Measurements from ENCODE around the gene SLC7A8. TPM values are rescaled to one million over a fixed set of nuclear protein-coding genes. Genes with fewer than 3 reads are reported as not detected.
A peak's percentile ranks its signal among the peaks of the same experiment; 100 is the strongest.

The SLC7A8 gene
- total and polyA plus RNA-seq, 2 of the 4 experiments (the other 2 are of a cell fraction) = 0.31 TPM; not detected in 1

GRCh38 chr14:23119363-23120327 is 63.8 kb downstream of the SLC7A8 start:
- Histone ChIP-seq H4K5ac (ENCODE audit: low read depth, low read length) (no peak overlapping the region), H2BK20ac (ENCODE audit: low read depth, low read length) (no peak overlapping the region), H3K14ac (replicated peaks; ENCODE audit: low read depth, low read length) (no peak overlapping the region), H2AK9ac (replicated peaks; ENCODE audit: low read depth, low read length, poor library complexity) (peak overlapping the region; percentile 17), H3K56ac (ENCODE audit: extremely low read depth, insufficient read depth, low read length) (no peak overlapping the region), H3K27me3 (ENCODE audit: control insufficient read depth, insufficient read depth, low read length) (no peaks in the 10 kb centered on the region), H2BK5ac (ENCODE audit: low read depth, low read length, poor library complexity, severe bottlenecking) (no peak overlapping the region), H3K4me2 (ENCODE audit: low read depth, low read length) (no peak overlapping the region), H3K4ac (ENCODE audit: low read depth, low read length) (0 out of 2 replicates have a peak overlapping the region, but pooled peaks have one; percentile 16), H2BK15ac (ENCODE audit: low read depth, low read length) (no peak overlapping the region), H3K36me3 (ENCODE audit: control insufficient read depth, insufficient read depth, low read length) (no peaks in the 10 kb centered on the region), H3K23ac (ENCODE audit: low read depth, low read length) (no peak overlapping the region), H3K9ac (ENCODE audit: low read depth, low read length) (no peak overlapping the region), H3K4me3 (ENCODE audit: insufficient read depth, low read depth, low read length) (no peak overlapping the region), H4K20me1 (ENCODE audit: insufficient read depth, low read length) (no peaks in the 10 kb centered on the region), H3K4me1 (ENCODE audit: control insufficient read depth, insufficient read depth, low read length) (peaks cover 12% of the 10 kb centered on the region), H3K79me1 (ENCODE audit: low read depth in 1 of 2, low read length in 2 of 2) (peaks cover 5 to 6% of the 10 kb centered on the region in 2 experiments; a peak in 2 of 4 replicates), H2AK5ac (ENCODE audit: low read depth, low read length) (peak overlapping the region; percentile 25; the same call in 1 of the 2 replicates), H4K8ac (ENCODE audit: low read depth in 2 of 2, low read length in 2 of 2) (no peak overlapping the region), H3K9me3 (ENCODE audit: control insufficient read depth, insufficient read depth, low read length) (no peaks in the 10 kb centered on the region), H2BK120ac (ENCODE audit: low read depth, low read length) (peak overlapping the region; percentile 18; the same call in 1 of the 2 replicates), H3K27ac (ENCODE audit: insufficient read depth, low read length) (no peak overlapping the region), H3K9me1 (ENCODE audit: insufficient read depth, low read length) (peaks cover 16% of the 10 kb centered on the region), H2AFZ (replicated peaks; ENCODE audit: low read length, poor library complexity) (peak overlapping the region; percentile 5), H4K91ac (ENCODE audit: insufficient read depth, low read depth, low read length) (no peak overlapping the region), H3K18ac (ENCODE audit: low read depth, low read length) (no peak overlapping the region)
- ATAC-seq (ENCODE audit: low read depth) = no peak
- ChIA-PET POLR2A (ENCODE audit: unreplicated experiment) (no interaction called here), CTCF (interaction anchor here (0.7 to 1.5 kb wide), 7 partner anchors 25 to 133 kb away, joined by 3 to 5 read pairs (median 4); partner anchors contain the start of genes ACIN1 and C14orf119)
- no peak for TF ChIP-seq NFE2L2 (IDR thresholded peaks at IDR 0.05; ENCODE audit: low read depth, low read length)
- in situ Hi-C loops (cut with MboI; ENCODE audit: low sequenced_read_pairs) = loop anchor here (10.0 kb wide), 1 partner anchor 185 kb away; the partner anchor contains the start of genes BCL2L2 and PPP1R3E
- dilution Hi-C loops (cut with HindIII; ENCODE audit: low sequenced_read_pairs, unreplicated experiment) = no loop called here
- no peak for DNase-seq
- no TSS peak for BruUV-seq (replicated peaks)
- intact Hi-C loops (cut with micrococcal nuclease) = loop anchor here (1.0 to 2.0 kb wide), 3 partner anchors 35 to 181 kb away; no protein-coding TSS in a partner anchor
- 82% methylated on average over 5 of the region's 16 CpGs; no CpG with 5 or more reads in 1 of the 2 experiments for WGBS, 2 experiments (ENCODE audit: extremely low coverage in 2 of 2, insufficient read length in 1 of 2)

All from IMR-90 (cell line).